KOPT-K1 (cell line): Measurements from ENCODE around the gene VKORC1.
A peak's percentile ranks its signal among the peaks of the same experiment; 100 is the strongest.
"Not testable (repeated sequence)": the region's sequence is repeated elsewhere in the genome, so short reads cannot be mapped to it uniquely, and the experiment has no call there.

ENCODE experiments used
- H3K27ac ChIP-seq: fragments of 200-600 bp; sonication (generic); 2 replicates; pipeline ENCODE4 v1.5.1; 2016; ENCODE audit warnings: antibody characterized with exemption, mild to moderate bottlenecking, low read depth, low read length; ENCODE audit not compliant: poor library complexity, severe bottlenecking
- H3K36me3 ChIP-seq: fragments of 200-600 bp; sonication (generic); 2 replicates; pipeline ENCODE4 v1.5.1; 2017; ENCODE audit warnings: antibody characterized with exemption, mild to moderate bottlenecking, low read length, moderate library complexity; ENCODE audit not compliant: insufficient read depth
- H3K9me3 ChIP-seq: fragments of 200-600 bp; sonication (generic); 2 replicates; pipeline ENCODE4 v1.5.1; 2017; ENCODE audit warnings: antibody characterized with exemption, low read length, mild to moderate bottlenecking; ENCODE audit not compliant: insufficient read depth, poor library complexity, severe bottlenecking

VKORC1 gene

GRCh38 chr16:31094424-31095120 lies at the start of gene VKORC1:
TSS of gene VKORC1 (minus strand) at chr16:31094797. CDS start at chr16:31094729, 68 bp downstream.
- no peaks in the 10 kb centered on the region for H3K9me3 ChIP-seq
- H3K27ac ChIP-seq = peak within 1 kb of the TSS; percentile 77
- H3K36me3 ChIP-seq = peaks cover 23% of the 10 kb centered on the region

- no peaks in the 10 kb centered on the region for H3K36me3 ChIP-seq
- no peak overlapping the region for H3K27ac ChIP-seq
- H3K9me3 ChIP-seq = no peaks in the 10 kb centered on the region
Measured at GRCh38 chr16:31143694-31144148, 49.1 kb upstream of the VKORC1 start.

GRCh38 chr16:31143011-31143693 lies 48.6 kb upstream of the VKORC1 start:
- Histone ChIP-seq H3K36me3 (no peaks in the 10 kb centered on the region), H3K9me3 (no peaks in the 10 kb centered on the region), H3K27ac (peak overlapping the region; percentile 66)

- H3K9me3 ChIP-seq = no peaks in the 10 kb centered on the region
- H3K36me3 ChIP-seq = no peaks in the 10 kb centered on the region
- H3K27ac ChIP-seq = peak overlapping the region; percentile 66
Measured at GRCh38 chr16:31142109-31143010, 47.8 kb upstream of the VKORC1 start.

- Histone ChIP-seq H3K27ac (peak overlapping the region; percentile 63), H3K9me3 (no peaks in the 10 kb centered on the region), H3K36me3 (no peaks in the 10 kb centered on the region)
Measured at GRCh38 chr16:31141489-31142108, 47.0 kb upstream of the VKORC1 start.

- not testable (repeated sequence) for H3K9me3 ChIP-seq, H3K36me3 ChIP-seq
- H3K27ac ChIP-seq = peak overlapping the region; percentile 63
Measured at GRCh38 chr16:31141071-31141469, 46.5 kb upstream of the VKORC1 start.

- H3K27ac ChIP-seq = no peak overlapping the region
- no peaks in the 10 kb centered on the region for H3K36me3 ChIP-seq
- no peaks in the 10 kb centered on the region for H3K9me3 ChIP-seq
Measured at GRCh38 chr16:31138621-31139578, 44.3 kb upstream of the VKORC1 start.

- H3K27ac ChIP-seq, H3K36me3 ChIP-seq, H3K9me3 ChIP-seq: not testable (repeated sequence)
Measured at GRCh38 chr16:31136822-31137499, 42.4 kb upstream of the VKORC1 start.

- Histone ChIP-seq H3K9me3 (no peaks in the 10 kb centered on the region), H3K27ac (no peak overlapping the region)
Measured at GRCh38 chr16:31136287-31136662, 41.7 kb upstream of the VKORC1 start.

GRCh38 chr16:31135535-31136286 lies 41.1 kb upstream of the VKORC1 start, which contains the start of gene PRSS8:
TSS of gene PRSS8 (minus strand) at chr16:31135727. CDS start at chr16:31135498, 229 bp downstream.
- no peaks in the 10 kb centered on the region for H3K9me3 ChIP-seq
- H3K27ac ChIP-seq = no peak within 1 kb of the TSS
- H3K36me3 ChIP-seq = peaks cover 14% of the 10 kb centered on the region

More at GRCh38 chr16:31136287-31136662, 41.7 kb upstream of the VKORC1 start:
- peaks cover 8% of the 10 kb centered on the region for H3K36me3 ChIP-seq

GRCh38 chr16:31134625-31135534 lies 40.3 kb upstream of the VKORC1 start:
- peaks cover 22% of the 10 kb centered on the region for H3K36me3 ChIP-seq
- no peak overlapping the region for H3K27ac ChIP-seq
- H3K9me3 ChIP-seq = no peaks in the 10 kb centered on the region

- no peaks in the 10 kb centered on the region for H3K9me3 ChIP-seq
- H3K36me3 ChIP-seq = peaks cover 30% of the 10 kb centered on the region
- no peak overlapping the region for H3K27ac ChIP-seq
Measured at GRCh38 chr16:31134091-31134571, 39.5 kb upstream of the VKORC1 start.
